A673 (cell line): ENCODE measurements around the gene TSPAN13.
"Not testable (repeated sequence)": the region's sequence is repeated elsewhere in the genome, so short reads cannot be mapped to it uniquely, and the experiment has no call there.

Source experiments
- EZH2 ChIP-seq: fragments of 200-600 bp; sonication (generic); IDR thresholded peaks from 2 replicates; pipeline ENCODE4 v1.6.1; 2017; ENCODE audit warnings: borderline replicate concordance, low read depth, mild to moderate bottlenecking, mixed read lengths, antibody characterized with exemption, low read length; ENCODE audit not compliant: poor library complexity, severe bottlenecking
- TF ChIP-seq, protein P1 (sequence below): fragments of 300-800, 200-600 bp; sonication (generic); conservative IDR thresholded peaks from 2 replicates; pipeline ENCODE4 v1.5.1; 2017; ENCODE audit warnings: low read depth, mild to moderate bottlenecking, antibody characterized with exemption, low read length, moderate library complexity, mixed read lengths

DNA sequence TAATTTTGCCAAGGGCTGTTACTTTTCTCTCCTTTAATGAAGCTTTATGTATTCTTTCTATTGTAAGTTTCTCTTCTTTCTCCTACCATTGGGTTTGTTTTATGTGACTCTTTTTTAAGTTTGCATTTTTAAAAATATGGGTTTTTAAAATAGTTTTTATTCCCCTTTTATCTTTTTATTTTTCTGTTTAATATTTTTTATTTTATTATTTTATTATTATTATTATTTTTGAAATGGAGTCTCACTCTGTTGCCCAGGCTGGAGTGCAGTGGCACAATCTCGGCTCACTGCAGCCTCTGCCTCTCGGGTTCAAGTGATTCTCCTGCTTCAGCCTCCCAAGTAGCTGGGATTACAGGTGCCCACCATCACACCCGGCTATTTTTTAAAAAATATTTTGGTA, 16.4 kb downstream of the TSPAN13 start:
- not testable (repeated sequence) for TF ChIP-seq EZH2
- TF ChIP-seq, protein P1, sequence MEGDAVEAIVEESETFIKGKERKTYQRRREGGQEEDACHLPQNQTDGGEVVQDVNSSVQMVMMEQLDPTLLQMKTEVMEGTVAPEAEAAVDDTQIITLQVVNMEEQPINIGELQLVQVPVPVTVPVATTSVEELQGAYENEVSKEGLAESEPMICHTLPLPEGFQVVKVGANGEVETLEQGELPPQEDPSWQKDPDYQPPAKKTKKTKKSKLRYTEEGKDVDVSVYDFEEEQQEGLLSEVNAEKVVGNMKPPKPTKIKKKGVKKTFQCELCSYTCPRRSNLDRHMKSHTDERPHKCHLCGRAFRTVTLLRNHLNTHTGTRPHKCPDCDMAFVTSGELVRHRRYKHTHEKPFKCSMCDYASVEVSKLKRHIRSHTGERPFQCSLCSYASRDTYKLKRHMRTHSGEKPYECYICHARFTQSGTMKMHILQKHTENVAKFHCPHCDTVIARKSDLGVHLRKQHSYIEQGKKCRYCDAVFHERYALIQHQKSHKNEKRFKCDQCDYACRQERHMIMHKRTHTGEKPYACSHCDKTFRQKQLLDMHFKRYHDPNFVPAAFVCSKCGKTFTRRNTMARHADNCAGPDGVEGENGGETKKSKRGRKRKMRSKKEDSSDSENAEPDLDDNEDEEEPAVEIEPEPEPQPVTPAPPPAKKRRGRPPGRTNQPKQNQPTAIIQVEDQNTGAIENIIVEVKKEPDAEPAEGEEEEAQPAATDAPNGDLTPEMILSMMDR = not testable (repeated sequence)
